ENCODE data around the gene MRPL21. TPM values are rescaled to one million over a fixed set of nuclear protein-coding genes. Genes with fewer than 3 reads are reported as not detected.

The MRPL21 gene
- total and polyA plus RNA-seq, 2 donors (not counting 1 experiment from before 2014, with no cell fraction given), result 23.8 to 35.8 TPM

- TF ChIP-seq CTCF (IDR thresholded peaks at IDR 0.05), result no peak
- no peak for TF ChIP-seq EZH2 (IDR thresholded peaks at IDR 0.05; ENCODE audit: borderline replicate concordance, insufficient read depth, low read depth, low read length, poor library complexity, severe bottlenecking)
- no peak for DNase-seq
- no peaks in the 10 kb centered on the region for H3K27me3 ChIP-seq (replicated peaks in 1 of 4; ENCODE audit: control extremely low read depth in 1 of 4, control insufficient read depth in 3 of 4, insufficient read depth in 4 of 4, low read length in 3 of 4)
- Mint-ChIP-seq H3K27ac (no peak overlapping the region), H3K4me1 (no peaks in the 10 kb centered on the region), H3K9me3 (ENCODE audit: insufficient read depth) (no peaks in the 10 kb centered on the region), H3K27me3 (no peaks in the 10 kb centered on the region), H3K4me3 (no peak overlapping the region)
- intact Hi-C loops (cut with micrococcal nuclease), result no loop called here
- no peaks in the 10 kb centered on the region for H3K4me1 ChIP-seq (ENCODE audit: control insufficient read depth in 2 of 2, insufficient read depth in 2 of 2, low read length in 2 of 2)
- POLR2A ChIA-PET, result no interaction called here
- no peak overlapping the region for H3K9ac ChIP-seq (ENCODE audit: low read length)
- CTCF ChIA-PET, result no interaction called here
- no peak for ATAC-seq (ENCODE audit: low read depth)
- H3K4me3 ChIP-seq (ENCODE audit: control extremely low read depth in 1 of 5, extremely low read depth in 1 of 5, insufficient read depth in 1 of 5, low read depth in 2 of 5, low read length in 4 of 5), result no peak overlapping the region
- no peak overlapping the region for H3K27ac ChIP-seq (ENCODE audit: low read length in 2 of 2)
- no peaks in the 10 kb centered on the region for H4K20me1 ChIP-seq (ENCODE audit: control insufficient read depth, insufficient read depth, low read length, poor library complexity, severe bottlenecking)
- H3K9me3 ChIP-seq (ENCODE audit: control extremely low read depth in 1 of 3, control insufficient read depth in 2 of 3, insufficient read depth in 1 of 3, low read length in 2 of 3), result no peaks in the 10 kb centered on the region
- 92% methylated on average over 7 of the region's 13 CpGs for WGBS (ENCODE audit: insufficient coverage)
- no peaks in the 10 kb centered on the region for H3K36me3 ChIP-seq (replicated peaks in 1 of 2; ENCODE audit: control extremely low read depth in 1 of 2, control insufficient read depth in 1 of 2, extremely low read depth in 1 of 2, insufficient read depth in 2 of 2, low read length in 1 of 2)
- H3K79me2 ChIP-seq (ENCODE audit: control insufficient read depth, insufficient read depth, low read length), result no peaks in the 10 kb centered on the region
- no peak overlapping the region for H3K4me2 ChIP-seq (replicated peaks; ENCODE audit: low read depth, low read length, poor library complexity, severe bottlenecking)
- H2AFZ ChIP-seq (ENCODE audit: insufficient read depth, low read depth, low read length, poor library complexity, severe bottlenecking), result no peak overlapping the region
Observed at GRCh38 chr11:68882391-68882790, 21.2 kb downstream of the MRPL21 start.

- no peaks in the 10 kb centered on the region for H3K27me3 ChIP-seq (replicated peaks in 1 of 4; ENCODE audit: control extremely low read depth in 1 of 4, control insufficient read depth in 3 of 4, insufficient read depth in 4 of 4, low read length in 3 of 4)
- no peak overlapping the region for H3K4me3 ChIP-seq (ENCODE audit: control extremely low read depth in 1 of 5, extremely low read depth in 1 of 5, insufficient read depth in 1 of 5, low read depth in 2 of 5, low read length in 4 of 5)
- ChIA-PET CTCF (interaction anchor here (0.6 to 0.7 kb wide), 3 partner anchors 68 to 1563 kb away, joined by 3 read pairs; no protein-coding TSS in a partner anchor), POLR2A (interaction anchor here (0.9 kb wide), 1 partner anchor 37 kb away, joined by 4 read pairs; no protein-coding TSS in a partner anchor)
- no peak overlapping the region for H3K4me2 ChIP-seq (replicated peaks; ENCODE audit: low read depth, low read length, poor library complexity, severe bottlenecking)
- H3K9me3 Mint-ChIP-seq (ENCODE audit: insufficient read depth), result no peaks in the 10 kb centered on the region
- H3K27ac Mint-ChIP-seq, result no peak overlapping the region
- H3K27ac ChIP-seq (ENCODE audit: low read length in 2 of 2), result no peak overlapping the region
- no peak for ATAC-seq (ENCODE audit: low read depth)
- H3K4me1 ChIP-seq (ENCODE audit: control insufficient read depth in 2 of 2, insufficient read depth in 2 of 2, low read length in 2 of 2), result no peaks in the 10 kb centered on the region
- no peak overlapping the region for H2AFZ ChIP-seq (ENCODE audit: insufficient read depth, low read depth, low read length, poor library complexity, severe bottlenecking)
- WGBS (ENCODE audit: insufficient coverage), result 90% methylated on average over 1 of the region's 2 CpGs
- H3K4me3 Mint-ChIP-seq, result no peak overlapping the region
- TF ChIP-seq CTCF (IDR thresholded peaks at IDR 0.05), result no peak
- TF ChIP-seq EZH2 (IDR thresholded peaks at IDR 0.05; ENCODE audit: borderline replicate concordance, insufficient read depth, low read depth, low read length, poor library complexity, severe bottlenecking), result no peak
- H3K4me1 Mint-ChIP-seq, result no peaks in the 10 kb centered on the region
- DNase-seq, result no peak
- intact Hi-C loops (cut with micrococcal nuclease), result no loop called here
- no peaks in the 10 kb centered on the region for H4K20me1 ChIP-seq (ENCODE audit: control insufficient read depth, insufficient read depth, low read length, poor library complexity, severe bottlenecking)
- H3K79me2 ChIP-seq (ENCODE audit: control insufficient read depth, insufficient read depth, low read length), result no peaks in the 10 kb centered on the region
- no peaks in the 10 kb centered on the region for H3K36me3 ChIP-seq (replicated peaks in 1 of 2; ENCODE audit: control extremely low read depth in 1 of 2, control insufficient read depth in 1 of 2, extremely low read depth in 1 of 2, insufficient read depth in 2 of 2, low read length in 1 of 2)
- no peaks in the 10 kb centered on the region for H3K9me3 ChIP-seq (ENCODE audit: control extremely low read depth in 1 of 3, control insufficient read depth in 2 of 3, insufficient read depth in 1 of 3, low read length in 2 of 3)
- no peaks in the 10 kb centered on the region for H3K27me3 Mint-ChIP-seq
- no peak overlapping the region for H3K9ac ChIP-seq (ENCODE audit: low read length)
Observed at GRCh38 chr11:68881320-68881719, 22.3 kb downstream of the MRPL21 start.
